Calu3 (cell line): ENCODE results near the gene GBA3. TPM values are rescaled to one million over a fixed set of nuclear protein-coding genes. Genes with fewer than 3 reads are reported as not detected.

Source experiments
- BruUV-seq: library from RNA; stranded (reverse); fragments of 400-500 nt; replicated peaks from 2 replicates; lab custom pipeline; 2021; lab: Mats Ljungman, UMichigan
- CTCF ChIA-PET: fragments of 300-600 bp; sonication (Branson Sonifier 250); formaldehyde crosslinking; loops from one replicate; lab custom pipeline; 2022; ENCODE audit warnings: antibody characterized with exemption; lab: Charles Lee
- DNase-seq: peaks from one replicate; pipeline ENCODE4 v3.0.0; 2022
- H3K27ac Mint-ChIP-seq: one replicate; pipeline ENCODE4 v1.8.0; 2022; ENCODE audit warnings: mixed read lengths; ENCODE audit not compliant: unreplicated experiment
- H3K27me3 Mint-ChIP-seq: one replicate; pipeline ENCODE4 v1.8.0; 2022; ENCODE audit warnings: mixed read lengths; ENCODE audit not compliant: unreplicated experiment
- H3K36me3 Mint-ChIP-seq: one replicate; pipeline ENCODE4 v1.8.0; 2022; ENCODE audit warnings: mild to moderate bottlenecking, moderate library complexity, mixed read lengths; ENCODE audit not compliant: insufficient read depth, unreplicated experiment
- H3K4me1 Mint-ChIP-seq: one replicate; pipeline ENCODE4 v1.8.0; 2022; ENCODE audit warnings: mild to moderate bottlenecking, low read depth, mixed read lengths; ENCODE audit not compliant: unreplicated experiment
- H3K4me3 Mint-ChIP-seq: one replicate; pipeline ENCODE4 v1.8.0; 2022; ENCODE audit warnings: mild to moderate bottlenecking, low read depth, moderate library complexity, mixed read lengths; ENCODE audit not compliant: unreplicated experiment
- H3K9me3 Mint-ChIP-seq: one replicate; pipeline ENCODE4 v1.8.0; 2022; ENCODE audit warnings: low read depth, mixed read lengths; ENCODE audit not compliant: unreplicated experiment
- intact Hi-C: fragments of 100-400 bp; cut with micrococcal nuclease; formaldehyde crosslinking; loops from one replicate; pipeline ENCODE4 v1.10.0; 2022; ENCODE audit not compliant: unreplicated experiment
- total RNA-seq: library from RNA; stranded (reverse); gene quantifications from 2 replicates; pipeline ENCODE4 v1.2.3, GENCODE V29; 2022
- TF ChIP-seq, protein P1 (sequence below): fragments of 200-600 bp; IDR thresholded peaks from one replicate; pipeline ENCODE4 v1.8.0; 2022; ENCODE audit warnings: antibody characterized with exemption; ENCODE audit not compliant: unreplicated experiment

The GBA3 gene
- total RNA-seq, 1 experiment from 2014 or later = 0.21 TPM

DNA sequence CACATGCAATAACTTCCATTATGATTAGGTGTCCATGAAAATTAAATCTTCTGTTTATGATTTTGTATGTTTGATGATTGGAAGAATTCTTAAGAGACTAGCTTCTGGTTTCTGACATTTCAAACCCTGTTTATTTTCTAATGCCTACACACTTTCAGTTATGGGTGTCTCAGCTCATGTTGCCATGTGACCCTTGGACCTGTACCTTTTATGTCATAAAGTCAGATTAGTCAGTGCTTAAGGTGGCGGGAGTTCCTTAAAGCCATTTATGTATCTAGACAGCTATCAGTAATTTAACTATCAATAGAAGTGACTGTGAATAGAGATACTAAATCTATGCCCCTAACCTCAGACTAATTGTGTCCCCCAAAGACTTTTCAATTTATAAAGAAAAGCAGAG is 155.6 kb downstream of the GBA3 start:
- no TSS peak for BruUV-seq
- Mint-ChIP-seq H3K27ac (no peak overlapping the region), H3K9me3 (no peaks in the 10 kb centered on the region), H3K36me3 (no peaks in the 10 kb centered on the region), H3K4me3 (no peak overlapping the region), H3K27me3 (no peaks in the 10 kb centered on the region), H3K4me1 (no peaks in the 10 kb centered on the region)
- DNase-seq = no peak
- intact Hi-C loops = no loop called here
- TF ChIP-seq, protein P1, sequence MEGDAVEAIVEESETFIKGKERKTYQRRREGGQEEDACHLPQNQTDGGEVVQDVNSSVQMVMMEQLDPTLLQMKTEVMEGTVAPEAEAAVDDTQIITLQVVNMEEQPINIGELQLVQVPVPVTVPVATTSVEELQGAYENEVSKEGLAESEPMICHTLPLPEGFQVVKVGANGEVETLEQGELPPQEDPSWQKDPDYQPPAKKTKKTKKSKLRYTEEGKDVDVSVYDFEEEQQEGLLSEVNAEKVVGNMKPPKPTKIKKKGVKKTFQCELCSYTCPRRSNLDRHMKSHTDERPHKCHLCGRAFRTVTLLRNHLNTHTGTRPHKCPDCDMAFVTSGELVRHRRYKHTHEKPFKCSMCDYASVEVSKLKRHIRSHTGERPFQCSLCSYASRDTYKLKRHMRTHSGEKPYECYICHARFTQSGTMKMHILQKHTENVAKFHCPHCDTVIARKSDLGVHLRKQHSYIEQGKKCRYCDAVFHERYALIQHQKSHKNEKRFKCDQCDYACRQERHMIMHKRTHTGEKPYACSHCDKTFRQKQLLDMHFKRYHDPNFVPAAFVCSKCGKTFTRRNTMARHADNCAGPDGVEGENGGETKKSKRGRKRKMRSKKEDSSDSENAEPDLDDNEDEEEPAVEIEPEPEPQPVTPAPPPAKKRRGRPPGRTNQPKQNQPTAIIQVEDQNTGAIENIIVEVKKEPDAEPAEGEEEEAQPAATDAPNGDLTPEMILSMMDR = no peak
- CTCF ChIA-PET = interaction anchor here (0.6 kb wide), 1 partner anchor 1697 kb away, joined by 4 read pairs; no protein-coding TSS in a partner anchor

DNA sequence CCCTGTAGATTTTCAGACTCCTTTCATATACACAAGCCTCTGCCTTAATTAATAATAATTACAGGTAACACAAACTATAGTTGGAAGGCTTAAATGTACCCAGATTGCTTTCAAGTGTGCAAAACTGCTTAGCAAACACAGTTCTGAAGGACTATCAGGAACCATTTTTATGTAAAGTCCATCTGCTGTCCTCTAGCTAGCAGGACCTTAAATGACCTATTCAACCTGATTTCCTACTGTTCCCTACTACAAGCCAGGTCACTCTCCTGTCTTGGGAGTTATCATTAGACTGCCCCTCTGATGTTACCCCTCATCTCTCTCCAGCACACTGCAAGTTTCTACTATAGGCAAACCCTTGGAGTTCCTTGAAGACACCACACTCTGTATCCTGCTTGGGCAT is 157.3 kb downstream of the GBA3 start:
- Mint-ChIP-seq H3K27me3 (no peaks in the 10 kb centered on the region), H3K4me3 (no peak overlapping the region), H3K36me3 (no peaks in the 10 kb centered on the region), H3K27ac (no peak overlapping the region), H3K9me3 (no peaks in the 10 kb centered on the region), H3K4me1 (no peaks in the 10 kb centered on the region)
- DNase-seq = no peak
- no TSS peak for BruUV-seq
- CTCF ChIA-PET = interaction anchor here (0.5 kb wide), 1 partner anchor 496 kb away, joined by 3 read pairs; no protein-coding TSS in a partner anchor
- intact Hi-C loops = no loop called here
- TF ChIP-seq, protein P1 = no peak

DNA sequence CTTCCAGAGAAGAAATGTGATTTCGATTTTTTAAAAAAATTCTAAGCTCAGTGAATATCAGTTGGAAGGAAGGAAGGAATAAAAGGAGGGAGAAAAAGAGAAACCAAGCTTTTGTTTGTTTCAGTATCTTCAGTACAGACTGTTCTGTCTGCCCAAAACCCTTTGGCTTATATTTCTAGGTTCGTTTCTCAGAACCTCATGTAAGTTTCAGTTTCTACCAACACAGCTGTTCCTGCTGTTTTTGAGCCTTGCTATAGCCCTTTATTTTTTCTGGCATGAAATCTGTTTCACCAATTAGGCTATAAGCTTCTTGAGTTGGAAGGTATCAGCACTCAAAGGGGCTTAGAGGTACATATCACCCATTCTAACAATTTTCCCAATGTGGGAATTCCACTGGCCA is 157.9 kb downstream of the GBA3 start:
- TF ChIP-seq, protein P1 = no peak
- H3K4me1 Mint-ChIP-seq = no peaks in the 10 kb centered on the region
- no TSS peak for BruUV-seq
- no peaks in the 10 kb centered on the region for H3K36me3 Mint-ChIP-seq
- no peak overlapping the region for H3K4me3 Mint-ChIP-seq
- no peak for DNase-seq
- CTCF ChIA-PET = interaction anchor here (0.5 kb wide), 1 partner anchor 496 kb away, joined by 3 read pairs; no protein-coding TSS in a partner anchor
- no peaks in the 10 kb centered on the region for H3K9me3 Mint-ChIP-seq
- H3K27ac Mint-ChIP-seq = no peak overlapping the region
- intact Hi-C loops = no loop called here
- H3K27me3 Mint-ChIP-seq = no peaks in the 10 kb centered on the region

DNA sequence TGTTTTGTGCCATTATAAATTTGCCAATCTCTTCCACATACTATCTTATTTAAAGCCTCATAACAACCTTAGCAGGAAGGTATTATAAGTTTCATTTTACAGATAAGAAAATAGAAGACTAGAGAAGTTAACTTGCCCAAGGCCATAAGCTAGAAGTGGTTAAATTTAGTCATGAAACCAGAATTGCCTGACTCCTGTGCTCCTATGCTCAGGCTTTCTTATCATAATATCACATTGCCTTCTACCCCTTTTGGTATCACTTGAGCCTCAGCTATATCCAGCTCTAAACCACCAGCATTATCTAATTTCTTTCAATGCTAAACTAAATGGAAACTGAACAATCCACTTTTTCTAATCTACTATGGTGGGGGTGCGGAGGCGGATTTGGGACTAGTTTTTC is 164.7 kb downstream of the GBA3 start:
- Mint-ChIP-seq H3K4me3 (no peak overlapping the region), H3K27ac (no peak overlapping the region), H3K9me3 (no peaks in the 10 kb centered on the region), H3K27me3 (no peaks in the 10 kb centered on the region), H3K4me1 (no peaks in the 10 kb centered on the region), H3K36me3 (no peaks in the 10 kb centered on the region)
- intact Hi-C loops = no loop called here
- CTCF ChIA-PET = no interaction called here
- TF ChIP-seq, protein P1 = no peak
- no peak for DNase-seq
- no TSS peak for BruUV-seq
